HepG2 (cell line): ENCODE measurements around the gene PCSK2. TPM values are rescaled to one million over a fixed set of nuclear protein-coding genes. Genes with fewer than 3 reads are reported as not detected.

Source experiments
- ATF1 ChIP-seq: IDR thresholded peaks from 2 replicates; pipeline ENCODE4 v1.6.1; 2016; ENCODE audit warnings: mild to moderate bottlenecking, control low read depth
- HMG20B ChIP-seq: conservative IDR thresholded peaks from 2 replicates; pipeline ENCODE4 v1.6.1; 2016; ENCODE audit warnings: missing genetic modification reagents, missing compliant biosample characterization
- KDM5A ChIP-seq: fragments of 200-600 bp; sonication (generic); IDR thresholded peaks from 2 replicates; pipeline ENCODE4 v1.7.0; 2018; ENCODE audit warnings: antibody characterized with exemption, mild to moderate bottlenecking, low read length, borderline replicate concordance
- MBD4 ChIP-seq: IDR thresholded peaks from 2 replicates; pipeline ENCODE4 v1.6.1; 2012; ENCODE audit warnings: low read length, inconsistent platforms, borderline replicate concordance
- SIN3B ChIP-seq: fragments of 150-350 bp; IDR thresholded peaks from 2 replicates; pipeline ENCODE4 v1.6.1; 2014; ENCODE audit warnings: low read length
- SKI ChIP-seq: fragments of 450-650 bp; IDR thresholded peaks from one replicate; pipeline ENCODE4 v1.6.1; 2018; ENCODE audit warnings: mild to moderate bottlenecking; ENCODE audit not compliant: partially characterized antibody
- ZBTB40 ChIP-seq, 2 experiments: fragments of 450-650 bp in 1 of 2; sonication (generic) in 1 of 2; formaldehyde crosslinking in 1 of 2; IDR thresholded peaks; 2 replicates each; pipeline versions ENCODE4 v1.6.1 to v1.8.0; 2016 to 2022; ENCODE audit warnings: antibody characterized with exemption in 1 of 2, mild to moderate bottlenecking in 1 of 2, missing genetic modification reagents in 1 of 2
- ZGPAT ChIP-seq: IDR thresholded peaks from 2 replicates; pipeline ENCODE4 v1.6.1; 2016; ENCODE audit warnings: mild to moderate bottlenecking
- ZNF326 ChIP-seq: sonication (generic); formaldehyde crosslinking; IDR thresholded peaks from 2 replicates; pipeline ENCODE4 v1.4.0; 2020; ENCODE audit warnings: missing genetic modification reagents, borderline replicate concordance
- ZNF747 ChIP-seq: sonication (generic); formaldehyde crosslinking; IDR thresholded peaks from 2 replicates; pipeline ENCODE4 v1.8.1; 2023; ENCODE audit warnings: missing genetic modification reagents, mild to moderate bottlenecking, borderline replicate concordance
- ZSCAN22 ChIP-seq: sonication (generic); formaldehyde crosslinking; IDR thresholded peaks from 2 replicates; pipeline ENCODE4 v1.4.0; 2020; ENCODE audit warnings: mild to moderate bottlenecking, missing genetic modification reagents
- polyA plus RNA-seq, 8 experiments: library from polyadenylated mRNA; depleted of rRNA in 3 of 8; stranded (reverse) in 7 of 8; unstranded in 1 of 8; fragments of >200 nt; fragmentation: Illumina TruSeq in 4 of 8; extraction: Trizol in 4 of 8; gene quantifications; 2 replicates each; pipeline versions ENCODE4 v1.2.1 to v1.2.3, GENCODE V29; 2011 to 2016; ENCODE audit warnings: low read depth in 4 of 8, missing spikeins in 1 of 8, mixed read lengths in 1 of 8; ENCODE audit not compliant: insufficient read depth in 1 of 8
- total RNA-seq, 5 experiments: library from RNA; depleted of rRNA; stranded (reverse); fragments of >200 nt; fragmentation: Illumina TruSeq; extraction: Trizol; gene quantifications; 2 replicates each; pipeline ENCODE4 v1.2.3, GENCODE V29; 2016; ENCODE audit warnings: low read depth in 1 of 5
- TF ChIP-seq, protein P1 (sequence below): sonication (generic); formaldehyde crosslinking; IDR thresholded peaks from 2 replicates; pipeline ENCODE4 v1.4.0; 2020; ENCODE audit warnings: missing genetic modification reagents, mild to moderate bottlenecking, borderline replicate concordance
- TF ChIP-seq, protein P2 (sequence below): sonication (generic); formaldehyde crosslinking; IDR thresholded peaks from 2 replicates; pipeline ENCODE4 v1.8.0; 2022; ENCODE audit warnings: low read depth, missing genetic modification reagents

Gene PCSK2
- total and polyA plus RNA-seq, 2 of the 13 experiments (the other 11 are each of a cell fraction or from before 2014, with no cell fraction given), result not detected

DNA sequence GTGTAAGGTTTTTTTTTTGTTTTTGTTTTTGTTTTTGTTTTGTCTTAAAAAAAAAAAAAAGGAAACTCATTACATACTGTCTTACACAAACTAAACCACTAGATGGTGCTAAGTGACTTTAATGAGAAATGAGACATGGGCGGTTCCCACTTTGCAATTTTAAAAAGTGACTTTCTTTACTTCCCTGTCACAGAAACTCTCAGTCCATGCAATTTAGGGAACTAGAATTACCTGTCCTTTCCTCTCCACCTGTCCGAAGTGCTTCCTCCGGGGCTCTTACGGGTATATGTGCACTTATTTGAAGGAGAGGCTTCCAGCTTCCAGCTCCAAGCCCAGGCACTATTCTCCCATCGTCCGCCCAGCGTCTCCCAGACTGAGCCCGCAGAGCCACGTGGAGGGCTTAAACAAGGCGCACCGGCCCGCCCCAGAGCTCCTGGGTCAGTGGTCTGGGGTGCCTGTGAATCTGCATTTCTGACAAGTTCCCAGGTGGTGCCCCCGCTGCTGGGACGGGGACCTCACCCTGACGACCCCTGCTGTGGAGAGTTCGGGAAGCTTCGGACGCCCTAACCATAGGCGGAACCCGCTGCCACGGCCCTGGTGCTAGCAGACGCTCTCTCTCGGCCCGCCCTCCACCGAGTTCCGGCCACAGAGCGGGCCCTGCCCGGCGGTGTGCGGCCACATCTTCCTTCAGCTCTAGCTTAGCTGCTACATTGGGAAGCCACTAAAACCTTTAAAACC is 278.2 kb downstream of the PCSK2 start (continued):
- TF ChIP-seq, protein P1, sequence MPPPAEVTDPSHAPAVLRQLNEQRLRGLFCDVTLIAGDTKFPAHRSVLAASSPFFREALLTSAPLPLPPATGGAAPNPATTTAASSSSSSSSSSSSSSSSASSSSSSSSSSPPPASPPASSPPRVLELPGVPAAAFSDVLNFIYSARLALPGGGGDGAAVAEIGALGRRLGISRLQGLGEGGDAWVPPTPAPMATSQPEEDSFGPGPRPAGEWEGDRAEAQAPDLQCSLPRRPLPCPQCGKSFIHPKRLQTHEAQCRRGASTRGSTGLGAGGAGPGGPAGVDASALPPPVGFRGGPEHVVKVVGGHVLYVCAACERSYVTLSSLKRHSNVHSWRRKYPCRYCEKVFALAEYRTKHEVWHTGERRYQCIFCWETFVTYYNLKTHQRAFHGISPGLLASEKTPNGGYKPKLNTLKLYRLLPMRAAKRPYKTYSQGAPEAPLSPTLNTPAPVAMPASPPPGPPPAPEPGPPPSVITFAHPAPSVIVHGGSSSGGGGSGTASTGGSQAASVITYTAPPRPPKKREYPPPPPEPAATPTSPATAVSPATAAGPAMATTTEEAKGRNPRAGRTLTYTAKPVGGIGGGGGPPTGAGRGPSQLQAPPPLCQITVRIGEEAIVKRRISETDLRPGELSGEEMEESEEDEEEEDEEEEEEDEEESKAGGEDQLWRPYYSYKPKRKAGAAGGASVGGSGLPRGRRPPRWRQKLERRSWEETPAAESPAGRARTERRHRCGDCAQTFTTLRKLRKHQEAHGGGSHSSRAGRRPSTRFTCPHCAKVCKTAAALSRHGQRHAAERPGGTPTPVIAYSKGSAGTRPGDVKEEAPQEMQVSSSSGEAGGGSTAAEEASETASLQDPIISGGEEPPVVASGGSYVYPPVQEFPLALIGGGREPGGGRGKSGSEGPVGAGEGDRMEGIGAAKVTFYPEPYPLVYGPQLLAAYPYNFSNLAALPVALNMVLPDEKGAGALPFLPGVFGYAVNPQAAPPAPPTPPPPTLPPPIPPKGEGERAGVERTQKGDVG (CRISPR knock-in tag), result no peak
- 0 out of 2 replicates have a peak, but pooled peaks have one; percentile 56 for TF ChIP-seq ZSCAN22
- no peak for TF ChIP-seq ZNF326 (CRISPR knock-in tag)
- TF ChIP-seq ATF1 (CRISPR knock-in tag), result no peak
- no peak for TF ChIP-seq MBD4
- TF ChIP-seq SIN3B, result no peak
- TF ChIP-seq ZBTB40 (IDR thresholded peaks at IDR 0.05), result no peak
- TF ChIP-seq ZBTB40 (CRISPR knock-in tag; IDR thresholded peaks at IDR 0.05), result no peak
- TF ChIP-seq SKI, result no peak
- peak; percentile 82 for TF ChIP-seq KDM5A
- TF ChIP-seq, protein P2, sequence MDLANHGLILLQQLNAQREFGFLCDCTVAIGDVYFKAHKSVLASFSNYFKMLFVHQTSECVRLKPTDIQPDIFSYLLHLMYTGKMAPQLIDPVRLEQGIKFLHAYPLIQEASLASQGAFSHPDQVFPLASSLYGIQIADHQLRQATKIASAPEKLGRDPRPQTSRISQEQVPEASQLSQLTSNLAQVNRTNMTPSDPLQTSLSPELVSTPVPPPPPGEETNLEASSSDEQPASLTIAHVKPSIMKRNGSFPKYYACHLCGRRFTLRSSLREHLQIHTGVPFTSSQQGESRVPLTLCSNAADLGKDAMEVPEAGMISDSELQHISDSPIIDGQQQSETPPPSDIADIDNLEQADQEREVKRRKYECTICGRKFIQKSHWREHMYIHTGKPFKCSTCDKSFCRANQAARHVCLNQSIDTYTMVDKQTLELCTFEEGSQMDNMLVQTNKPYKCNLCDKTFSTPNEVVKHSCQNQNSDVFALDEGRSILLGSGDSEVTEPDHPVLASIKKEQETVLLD (CRISPR knock-in tag), result no peak
- TF ChIP-seq HMG20B (CRISPR knock-in tag), result 0 out of 2 replicates have a peak, but pooled peaks have one; percentile 31
- TF ChIP-seq ZGPAT (CRISPR knock-in tag), result no peak; the same call in 1 of the 2 replicates
- TF ChIP-seq ZNF747 (CRISPR knock-in tag), result no peak
